HCT116 (cell line): ENCODE data around the gene ROCK2. TPM values are rescaled to one million over a fixed set of nuclear protein-coding genes. Genes with fewer than 3 reads are reported as not detected.

Source experiments
- ATAC-seq: fragments of 200-7000 bp; cut with Tn5 transposase; 2 replicates; pipeline ENCODE4 v1.9.1; 2020; ENCODE audit warnings: mild to moderate bottlenecking, moderate library complexity
- BruUV-seq: library from RNA; stranded (reverse); fragments of 400-500 nt; replicated peaks from 2 replicates; lab custom pipeline; 2021; lab: Mats Ljungman, UMichigan
- CTCF ChIA-PET: fragments of 300-600 bp; sonication (Branson Sonifier 250); formaldehyde crosslinking; loops from one replicate; lab custom pipeline; 2021; ENCODE audit warnings: antibody characterized with exemption; lab: Charles Lee
- POLR2A ChIA-PET: fragments of 300-600, 350-600 bp; sonication (Branson Sonifier 250); formaldehyde crosslinking; loops from one replicate; lab custom pipeline; 2021; ENCODE audit warnings: antibody characterized with exemption; lab: Charles Lee
- RAD21 ChIA-PET, 2 experiments: fragments of 300-600 bp; sonication (Branson Sonifier 250); formaldehyde crosslinking; loops; one replicate each; lab custom pipeline; 2023; ENCODE audit warnings: low total read pairs in 2 of 2; ENCODE audit not compliant: uncharacterized antibody in 2 of 2, unreplicated experiment in 2 of 2, low non-redundant PET in 1 of 2; lab: Charles Lee
- DNase-seq: peaks from one replicate; pipeline ENCODE4 v3.0.0-alpha.2; 2010; ENCODE audit warnings: low read depth, low spot score
- H2AFZ ChIP-seq: fragments of 200-600 bp; shearing (Covaris generic), sonication (generic); 2 replicates; pipeline ENCODE4 v1.6.1; 2017; ENCODE audit warnings: low read depth, mixed run types, mixed read lengths, antibody characterized with exemption, low read length; ENCODE audit not compliant: poor library complexity, severe bottlenecking
- H3K27ac ChIP-seq: 2 replicates; pipeline ENCODE4 v1.5.1; 2012; ENCODE audit warnings: low read depth, low read length
- H3K27me3 ChIP-seq: fragments of 200-600 bp; sonication (generic); 2 replicates; pipeline ENCODE4 v1.6.1; 2016; ENCODE audit warnings: mixed run types, low read length, mixed read lengths; ENCODE audit not compliant: insufficient read depth
- H3K36me3 ChIP-seq, 2 experiments: fragments of 200-500 bp in 1 of 2; fragments of 200-600 bp in 1 of 2; sonication (Bioruptor generic) in 1 of 2; sonication (generic) in 1 of 2; 2 replicates each; pipeline versions ENCODE4 v1.5.1 to v1.6.1; 2014 to 2016; ENCODE audit warnings: low read length in 2 of 2, inconsistent platforms in 1 of 2, mixed read lengths in 1 of 2, mixed run types in 1 of 2; ENCODE audit not compliant: insufficient read depth in 2 of 2, control insufficient read depth in 1 of 2
- H3K4me1 ChIP-seq, 2 experiments: fragments of 200-600 bp in 1 of 2; sonication (generic) in 1 of 2; 2 replicates each; pipeline versions ENCODE4 v1.5.1 to v1.6.1; 2012 to 2017; ENCODE audit warnings: low read length in 2 of 2, inconsistent platforms in 1 of 2, mild to moderate bottlenecking in 1 of 2, mixed read lengths in 1 of 2, mixed run types in 1 of 2, moderate library complexity in 1 of 2; ENCODE audit not compliant: insufficient read depth in 2 of 2, control insufficient read depth in 1 of 2
- H3K4me2 ChIP-seq: fragments of 200-600 bp; sonication (generic); 2 replicates; pipeline ENCODE4 v1.6.1; 2017; ENCODE audit warnings: mixed run types, low read length, mixed read lengths
- H3K4me3 ChIP-seq, 2 experiments: fragments of 200-600 bp in 1 of 2; sonication (generic) in 1 of 2; replicated peaks in 1 of 2; 2 replicates each; pipeline ENCODE4 v1.5.1; 2011 to 2016; ENCODE audit warnings: low read length in 2 of 2, control low read depth in 1 of 2, low read depth in 1 of 2, mild to moderate bottlenecking in 1 of 2, mixed read lengths in 1 of 2, mixed run types in 1 of 2
- H3K79me2 ChIP-seq: fragments of 200-600 bp; sonication (generic); 2 replicates; pipeline ENCODE4 v1.6.1; 2017; ENCODE audit warnings: mild to moderate bottlenecking, mixed run types, low read length, moderate library complexity, mixed read lengths; ENCODE audit not compliant: insufficient read depth
- H3K9ac ChIP-seq: fragments of 200-600 bp; sonication (generic); 2 replicates; pipeline ENCODE4 v1.6.1; 2016; ENCODE audit warnings: low read length, mixed read lengths
- H3K9me2 ChIP-seq: fragments of 200-600 bp; sonication (generic), shearing (Covaris generic); 2 replicates; pipeline ENCODE4 v1.6.1; 2017; ENCODE audit warnings: mixed run types, mild to moderate bottlenecking, moderate library complexity; ENCODE audit not compliant: insufficient read depth
- H3K9me3 ChIP-seq, 2 experiments: fragments of 200-500 bp in 1 of 2; fragments of 200-600 bp in 1 of 2; sonication (Bioruptor generic) in 1 of 2; sonication (generic) in 1 of 2; 2 replicates each; pipeline ENCODE4 v1.6.1; 2014 to 2017; ENCODE audit warnings: low read length in 2 of 2, mixed read lengths in 2 of 2, inconsistent platforms in 1 of 2, low read depth in 1 of 2, mild to moderate bottlenecking in 1 of 2, mixed run types in 1 of 2, moderate library complexity in 1 of 2; ENCODE audit not compliant: control insufficient read depth in 1 of 2, insufficient read depth in 1 of 2
- H4K20me1 ChIP-seq: fragments of 200-600 bp; sonication (generic), shearing (Covaris generic); 2 replicates; pipeline ENCODE4 v1.6.1; 2017; ENCODE audit warnings: mixed run types, mild to moderate bottlenecking, moderate library complexity; ENCODE audit not compliant: insufficient read depth
- CTCF ChIP-seq, 3 experiments: fragments of 200-600 bp in 1 of 3; sonication (generic) in 1 of 3; IDR thresholded peaks in 2 of 3; conservative IDR thresholded peaks in 1 of 3; 2 replicates each; pipeline ENCODE4 v1.5.1; 2012 to 2017; ENCODE audit warnings: low read depth in 2 of 3, low read length in 2 of 3, antibody characterized with exemption in 1 of 3, borderline replicate concordance in 1 of 3, control low read depth in 1 of 3, mild to moderate bottlenecking in 1 of 3, mixed read lengths in 1 of 3, mixed run types in 1 of 3, moderate library complexity in 1 of 3; ENCODE audit not compliant: insufficient read depth in 1 of 3
- EGR1 ChIP-seq: IDR thresholded peaks from 2 replicates; pipeline ENCODE4 v1.6.1; 2012; ENCODE audit warnings: low read depth
- ELF1 ChIP-seq: IDR thresholded peaks from 2 replicates; pipeline ENCODE4 v1.6.1; 2012; ENCODE audit warnings: low read depth, borderline replicate concordance
- EZH2 ChIP-seq: fragments of 200-600 bp; sonication (generic); IDR thresholded peaks from 2 replicates; pipeline ENCODE4 v1.6.1; 2017; ENCODE audit warnings: antibody characterized with exemption, mixed run types
- JUND ChIP-seq: IDR thresholded peaks from 2 replicates; pipeline ENCODE4 v1.6.1; 2012
- YY1 ChIP-seq: IDR thresholded peaks from 2 replicates; pipeline ENCODE4 v1.6.1; 2011; ENCODE audit warnings: low read length, low read depth, moderate library complexity, mild to moderate bottlenecking; ENCODE audit not compliant: insufficient replicate concordance; ENCODE audit errors: extremely low read depth
- ZBTB33 ChIP-seq: IDR thresholded peaks from 2 replicates; pipeline ENCODE4 v1.6.1; 2011; ENCODE audit warnings: mild to moderate bottlenecking, low read length, moderate library complexity; ENCODE audit not compliant: insufficient replicate concordance; ENCODE audit errors: extremely low read depth
- ZFX ChIP-seq: fragments of 450-650 bp; IDR thresholded peaks from 2 replicates; pipeline ENCODE4 v1.6.1; 2017
- ZNF274 ChIP-seq: fragments of 200-500 bp; sonication (Bioruptor generic); IDR thresholded peaks from 2 replicates; pipeline ENCODE4 v1.6.1; 2014; ENCODE audit warnings: mild to moderate bottlenecking, low read depth, low read length, inconsistent platforms
- intact Hi-C: fragments of 100-400 bp; cut with micrococcal nuclease; formaldehyde crosslinking; loops from 2 replicates; pipeline ENCODE4 v1.10.0; 2022
- total RNA-seq: library from RNA; stranded (reverse); gene quantifications from one replicate; pipeline ENCODE4 v1.2.1, GENCODE V29; 2021; ENCODE audit not compliant: unreplicated experiment

ROCK2 gene
- total RNA-seq, 1 experiment from 2014 or later: 48.0 TPM

- H3K79me2 ChIP-seq: no peaks in the 10 kb centered on the region
Observed at GRCh38 chr2:11187731-11188130, 156.7 kb downstream of the ROCK2 start.

More at GRCh38 chr2:11187731-11188130, 156.7 kb downstream of the ROCK2 start:
- H3K9me2 ChIP-seq: no peaks in the 10 kb centered on the region
- H3K9me3 ChIP-seq: no peaks in the 10 kb centered on the region
- H2AFZ ChIP-seq: no peak overlapping the region
- H3K4me3 ChIP-seq: no peak overlapping the region
- DNase-seq: no peak
- BruUV-seq: no TSS peak
- H3K27ac ChIP-seq: no peak overlapping the region
- H3K4me1 ChIP-seq: peaks cover 0 to 9% of the 10 kb centered on the region in 2 experiments; a peak in 2 of 4 replicates
- no peak for TF ChIP-seq YY1
- no peak for TF ChIP-seq ZNF274
- TF ChIP-seq ZFX: no peak
- no peak for TF ChIP-seq EGR1
- no peak for TF ChIP-seq EZH2
- TF ChIP-seq ELF1: no peak
- no peak for TF ChIP-seq JUND
- TF ChIP-seq ZBTB33: no peak
- no peak for TF ChIP-seq CTCF (IDR thresholded peaks at IDR 0.05 in 2 of 3, conservative IDR thresholded peaks at IDR 0.05 in 1 of 3; ENCODE audit: borderline replicate concordance in 1 of 3, insufficient read depth in 1 of 3, low read depth in 2 of 3, low read length in 2 of 3)
- RAD21 ChIA-PET: no interaction called here
- no peaks in the 10 kb centered on the region for H4K20me1 ChIP-seq
- no peak overlapping the region for H3K9ac ChIP-seq
- peaks cover 4 to 14% of the 10 kb centered on the region in 2 experiments; a peak in 3 of 4 replicates for H3K36me3 ChIP-seq
- ATAC-seq: no peak
- intact Hi-C loops: no loop called here
- H3K4me2 ChIP-seq: peak overlapping the region; percentile 15; the same call in 1 of the 2 replicates
- no peaks in the 10 kb centered on the region for H3K27me3 ChIP-seq
- CTCF ChIA-PET: no interaction called here
- POLR2A ChIA-PET: no interaction called here
